HG03469 (cell line): ENCODE data around the gene STN1.

Source experiments
- ATAC-seq: cut with Tn5 transposase; IDR thresholded peaks from one replicate; pipeline ENCODE4 v1.9.1; 2021; ENCODE audit warnings: mild to moderate bottlenecking, moderate library complexity, moderate number of reproducible peaks; ENCODE audit not compliant: unreplicated experiment

The STN1 gene

DNA sequence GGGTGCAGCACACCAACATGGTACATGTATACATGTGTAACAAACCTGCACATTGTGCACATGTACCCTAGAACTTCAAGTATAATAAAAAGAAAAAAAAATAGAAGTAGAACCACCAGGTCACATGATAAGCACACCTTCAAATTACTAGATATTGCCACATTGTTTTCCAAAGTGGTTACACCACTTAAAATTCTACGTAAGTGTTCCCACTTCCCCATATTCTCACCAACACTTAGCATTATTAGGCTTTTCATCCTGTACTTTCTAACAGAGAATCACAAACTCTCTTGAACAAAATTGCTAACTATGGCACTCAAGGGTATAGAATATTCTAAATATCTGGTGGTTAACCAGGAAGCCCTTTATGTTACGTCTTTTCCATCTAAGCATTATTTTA, 85.2 kb downstream of the STN1 start:
- no peak for ATAC-seq
